PFSK-1 (cell line): ENCODE data around the gene USP44.

Experiments used
- FOXP2 ChIP-seq: optimal IDR thresholded peaks from 2 replicates; pipeline ENCODE3; 2011; ENCODE audit warnings: borderline replicate concordance, control low read depth, inconsistent platforms; ENCODE audit not compliant: insufficient read depth; ENCODE audit errors: extremely low read length, extremely low read depth
- POLR2AphosphoS5 ChIP-seq: IDR thresholded peaks from 2 replicates; pipeline ENCODE4 v1.6.1; 2012; ENCODE audit warnings: low read depth, mild to moderate bottlenecking, control low read depth, low read length, moderate library complexity
- REST ChIP-seq, 2 experiments: IDR thresholded peaks; 2 replicates each; pipeline versions ENCODE4 v1.6.1 to v1.8.0; 2011 to 2012; ENCODE audit warnings: low read depth in 2 of 2, low read length in 2 of 2, control low read depth in 1 of 2, inconsistent platforms in 1 of 2, mild to moderate bottlenecking in 1 of 2, moderate library complexity in 1 of 2; ENCODE audit not compliant: insufficient read depth in 1 of 2
- SIN3A ChIP-seq: IDR thresholded peaks from 2 replicates; pipeline ENCODE4 v1.6.1; 2012; ENCODE audit warnings: mild to moderate bottlenecking, low read length, moderate library complexity, borderline replicate concordance; ENCODE audit not compliant: insufficient read depth
- TAF1 ChIP-seq: IDR thresholded peaks from 2 replicates; pipeline ENCODE4 v1.6.1; 2012; ENCODE audit warnings: low read length, control low read depth, borderline replicate concordance; ENCODE audit not compliant: insufficient read depth

DNA sequence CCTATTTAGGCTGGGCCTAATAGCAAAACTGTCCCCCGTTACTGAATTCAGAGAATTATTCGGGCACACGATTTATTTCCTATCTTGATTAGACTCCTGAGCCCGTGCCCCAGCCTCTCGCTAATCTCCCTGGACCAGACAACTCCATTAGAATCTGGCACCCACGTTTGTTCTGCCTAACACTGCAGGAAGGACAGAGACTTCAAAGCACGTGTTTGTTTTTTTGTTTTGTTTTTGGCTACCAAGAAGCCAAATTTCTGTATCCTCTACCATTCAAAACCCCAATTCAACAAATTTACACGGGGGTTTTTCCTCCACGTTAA lies 4.8 kb downstream of the USP44 start:
- TF ChIP-seq POLR2AphosphoS5 (no peak), SIN3A (no peak), REST (IDR thresholded peaks at IDR 0.05; ENCODE audit: insufficient read depth in 1 of 2, low read depth in 2 of 2, low read length in 2 of 2) (no peak), TAF1 (no peak), FOXP2 (no peak)
